Endothelial cell of umbilical vein (primary cell): ENCODE results near the gene HLTF. TPM values are rescaled to one million over a fixed set of nuclear protein-coding genes. Genes with fewer than 3 reads are reported as not detected.

Experiments
- BruUV-seq: library from RNA; stranded (reverse); fragments of 400-500 nt; replicated peaks from 2 replicates; lab custom pipeline; 2021; lab: Mats Ljungman, UMichigan
- CTCF ChIA-PET: fragments of 300-600, 350-600 bp; sonication (Branson Sonifier 250); formaldehyde crosslinking; loops from one replicate; lab custom pipeline; 2021; ENCODE audit warnings: antibody characterized with exemption, inconsistent platforms; lab: Charles Lee
- POLR2A ChIA-PET: fragments of 300-600, 350-600 bp; sonication (Branson Sonifier 250); formaldehyde crosslinking; loops from one replicate; lab custom pipeline; 2021; ENCODE audit warnings: antibody characterized with exemption, inconsistent platforms; lab: Charles Lee
- DNase-seq: peaks from one replicate; pipeline ENCODE4 v3.0.0-alpha.2; 2011; ENCODE audit warnings: low read depth, low spot score
- FAIRE-seq: peaks from 2 replicates; lab custom pipeline; 2011; peaks lifted over from hg19 to GRCh38; lab: Jason Lieb, UNC
- H2AFZ ChIP-seq: 2 replicates; pipeline ENCODE4 v1.6.0; 2012; ENCODE audit warnings: low read depth, low read length, control low read depth, inconsistent platforms
- H3K27ac ChIP-seq: 2 replicates; pipeline ENCODE4 v1.5.1; 2011; ENCODE audit warnings: low read depth, mild to moderate bottlenecking, control low read depth, low read length, moderate library complexity; ENCODE audit not compliant: insufficient read depth
- H3K27me3 ChIP-seq, 2 experiments: 2 replicates each; pipeline versions ENCODE4 v1.6.0 to v1.6.1; 2011; ENCODE audit warnings: low read length in 2 of 2, mixed read lengths in 1 of 2; ENCODE audit not compliant: control insufficient read depth in 2 of 2, insufficient read depth in 2 of 2
- H3K36me3 ChIP-seq, 2 experiments: 2 replicates in 1 of 2; 3 replicates in 1 of 2; pipeline ENCODE4 v1.5.1; 2011; ENCODE audit warnings: low read length in 2 of 2, mild to moderate bottlenecking in 1 of 2, moderate library complexity in 1 of 2; ENCODE audit not compliant: control insufficient read depth in 2 of 2, insufficient read depth in 2 of 2; ENCODE audit errors: extremely low read depth in 1 of 2
- H3K4me1 ChIP-seq: 3 replicates; pipeline ENCODE4 v1.5.1; 2011; ENCODE audit warnings: mild to moderate bottlenecking, low read length; ENCODE audit not compliant: control insufficient read depth, insufficient read depth; ENCODE audit errors: extremely low read depth
- H3K4me2 ChIP-seq: 2 replicates; pipeline ENCODE4 v1.6.1; 2011; ENCODE audit warnings: low read length, control low read depth, mixed read lengths; ENCODE audit not compliant: insufficient read depth
- H3K4me3 ChIP-seq, 3 experiments: fragments of 200-600 bp in 1 of 3; sonication (generic), shearing (Covaris generic) in 1 of 3; replicated peaks in 1 of 3; 2 replicates each; pipeline ENCODE4 v1.5.1; 2011 to 2016; ENCODE audit warnings: control low read depth in 3 of 3, low read length in 3 of 3, mild to moderate bottlenecking in 2 of 3, inconsistent platforms in 1 of 3, low read depth in 1 of 3, moderate library complexity in 1 of 3; ENCODE audit not compliant: insufficient read depth in 1 of 3
- H3K79me2 ChIP-seq: 2 replicates; pipeline ENCODE4 v1.6.0; 2012; ENCODE audit warnings: low read length, inconsistent platforms; ENCODE audit not compliant: control insufficient read depth, insufficient read depth
- H3K9ac ChIP-seq: replicated peaks from 2 replicates; pipeline ENCODE3; 2011; ENCODE audit warnings: low read length, control low read depth; ENCODE audit not compliant: insufficient read depth; ENCODE audit errors: extremely low read depth
- H3K9me1 ChIP-seq: replicated peaks from 3 replicates; pipeline ENCODE4 v1.6.0; 2011; ENCODE audit warnings: mild to moderate bottlenecking, low read length; ENCODE audit not compliant: control insufficient read depth, insufficient read depth; ENCODE audit errors: extremely low read depth
- H3K9me3 ChIP-seq: replicated peaks from 2 replicates; pipeline ENCODE4 v1.5.1; 2012; ENCODE audit warnings: low read length, inconsistent platforms; ENCODE audit not compliant: control insufficient read depth, insufficient read depth
- H4K20me1 ChIP-seq: replicated peaks from 2 replicates; pipeline ENCODE3; 2011; ENCODE audit warnings: mild to moderate bottlenecking, low read length; ENCODE audit not compliant: control insufficient read depth, insufficient read depth; ENCODE audit errors: extremely low read depth
- CTCF ChIP-seq, 2 donors: IDR thresholded peaks; 1 replicate in 1 of 2; 2 replicates in 1 of 2; pipeline ENCODE4 v1.5.1; 2011; ENCODE audit warnings: low read length in 2 of 2, mild to moderate bottlenecking in 2 of 2, moderate library complexity in 2 of 2, control low read depth in 1 of 2, inconsistent platforms in 1 of 2, low read depth in 1 of 2; ENCODE audit not compliant: insufficient read depth in 1 of 2; ENCODE audit errors: extremely low read depth in 1 of 2
- EZH2 ChIP-seq: IDR thresholded peaks from 2 replicates; pipeline ENCODE4 v1.6.1; 2012; ENCODE audit warnings: borderline replicate concordance, low read depth, mild to moderate bottlenecking, moderate library complexity, low read length, inconsistent platforms; ENCODE audit not compliant: severe bottlenecking
- FOS ChIP-seq: IDR thresholded peaks from 2 replicates; pipeline ENCODE4 v1.6.1; 2011; ENCODE audit warnings: mild to moderate bottlenecking, low read length, moderate library complexity, borderline replicate concordance; ENCODE audit not compliant: insufficient read depth
- GATA2 ChIP-seq: IDR thresholded peaks from 2 replicates; pipeline ENCODE4 v1.7.0; 2011; ENCODE audit warnings: low read depth, mild to moderate bottlenecking, moderate library complexity, mixed read lengths, low read length; ENCODE audit not compliant: insufficient read length, insufficient read depth
- JUN ChIP-seq: IDR thresholded peaks from 2 replicates; pipeline ENCODE4 v1.6.1; 2011; ENCODE audit warnings: borderline replicate concordance, low read depth; ENCODE audit not compliant: insufficient read length, insufficient read depth
- MAX ChIP-seq: IDR thresholded peaks from 2 replicates; pipeline ENCODE4 v1.6.1; 2011; ENCODE audit not compliant: insufficient read depth, insufficient read length
- MYC ChIP-seq: IDR thresholded peaks from one replicate; pipeline ENCODE4 v1.6.1; 2011; ENCODE audit warnings: mild to moderate bottlenecking, low read depth, low read length
- POLR2A ChIP-seq: IDR thresholded peaks from 2 replicates; pipeline ENCODE4 v1.6.1; 2012; ENCODE audit warnings: low read depth, mild to moderate bottlenecking, control low read depth, low read length
- POLR2AphosphoS5 ChIP-seq: IDR thresholded peaks from 2 replicates; pipeline ENCODE4 v1.6.1; 2012; ENCODE audit warnings: low read depth, mild to moderate bottlenecking, control low read depth, low read length, moderate library complexity; ENCODE audit not compliant: insufficient read depth
- dilution Hi-C: fragments of 300-500 bp; cut with MboI; formaldehyde crosslinking; loops from one replicate; pipeline ENCODE4 v1.15.0; 2019; ENCODE audit warnings: low sequenced_read_pairs; ENCODE audit not compliant: extremely low pct_ligation_motif_present
- intact Hi-C: fragments of 100-400 bp; cut with micrococcal nuclease; formaldehyde crosslinking; loops from one replicate; pipeline ENCODE4 v1.10.0; 2022
- polyA plus RNA-seq, 4 experiments: library from polyadenylated mRNA; depleted of rRNA in 3 of 4; stranded (reverse) in 3 of 4; unstranded in 1 of 4; fragments of >200 nt; gene quantifications; 2 replicates each; pipeline versions ENCODE4 v1.2.1 to v1.2.3, GENCODE V29; 2011 to 2012; ENCODE audit warnings: missing spikeins in 1 of 4
- total RNA-seq: library from RNA; stranded (reverse); gene quantifications from 2 replicates; pipeline ENCODE4 v1.2.3, GENCODE V29; 2021

The HLTF gene
- total and polyA plus RNA-seq, 2 donors (not counting 3 experiments of a cell fraction or from before 2014, with no cell fraction given), result 8.7 to 24.6 TPM

- no peak overlapping the region for H2AFZ ChIP-seq
- no peaks in the 10 kb centered on the region for H3K27me3 ChIP-seq
- ChIA-PET CTCF (interaction anchor here (1.4 kb wide), 1 partner anchor 55 kb away, joined by 4 read pairs; no protein-coding TSS in a partner anchor), POLR2A (no interaction called here)
- TF ChIP-seq POLR2AphosphoS5 (no peak), POLR2A (no peak), CTCF (IDR thresholded peaks at IDR 0.05; ENCODE audit: extremely low read depth in 1 of 2, insufficient read depth in 1 of 2, low read depth in 1 of 2, low read length in 2 of 2) (no peak), JUN (no peak), EZH2 (no peak), MYC (no peak), FOS (no peak), GATA2 (no peak), MAX (no peak)
- FAIRE-seq (no peak), DNase-seq (no peak)
- BruUV-seq, result no TSS peak
- H3K4me1 ChIP-seq, result peaks cover 7% of the 10 kb centered on the region
- H3K4me2 ChIP-seq, result no peak overlapping the region
- H3K79me2 ChIP-seq, result no peaks in the 10 kb centered on the region
- intact Hi-C loops, result no loop called here
- H3K9me3 ChIP-seq, result no peaks in the 10 kb centered on the region
- dilution Hi-C loops, result no loop called here
- H3K36me3 ChIP-seq, result peaks cover 6 to 17% of the 10 kb centered on the region in 2 experiments
- H4K20me1 ChIP-seq, result no peaks in the 10 kb centered on the region
- no peak overlapping the region for H3K4me3 ChIP-seq
- no peak overlapping the region for H3K27ac ChIP-seq
- H3K9me1 ChIP-seq, result no peaks in the 10 kb centered on the region
- H3K9ac ChIP-seq, result no peak overlapping the region
Observed at GRCh38 chr3:149010504-149010951, 75.8 kb downstream of the HLTF start.
